GM21360 (cell line): ENCODE data around the gene IL24.
A peak's percentile ranks its signal among the peaks of the same experiment; 100 is the strongest.

ENCODE experiments used
- ATAC-seq: cut with Tn5 transposase; IDR thresholded peaks from one replicate; pipeline ENCODE4 v1.9.1; 2021; ENCODE audit warnings: mild to moderate bottlenecking, moderate library complexity; ENCODE audit not compliant: unreplicated experiment

Gene IL24

DNA sequence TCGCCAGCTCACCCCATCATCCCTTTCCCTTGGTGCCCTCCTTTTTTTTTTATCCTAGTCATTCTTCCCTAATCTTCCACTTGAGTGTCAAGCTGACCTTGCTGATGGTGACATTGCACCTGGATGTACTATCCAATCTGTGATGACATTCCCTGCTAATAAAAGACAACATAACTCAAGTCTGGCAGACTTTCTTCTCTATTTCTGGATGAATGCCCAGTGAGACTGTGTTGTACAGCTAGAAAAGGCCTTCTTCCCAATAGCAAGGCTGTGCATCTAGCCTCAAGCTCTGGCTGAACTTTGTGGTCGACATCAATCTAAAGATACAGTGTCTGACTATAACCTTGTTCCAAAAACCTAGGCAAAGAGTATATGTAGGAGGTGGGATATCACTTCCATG lies 6.4 kb downstream of the IL24 start:
- ATAC-seq = no peak

GRCh38 chr1:206904423-206905142 lies 7.3 kb downstream of the IL24 start:
- no peak for ATAC-seq

DNA sequence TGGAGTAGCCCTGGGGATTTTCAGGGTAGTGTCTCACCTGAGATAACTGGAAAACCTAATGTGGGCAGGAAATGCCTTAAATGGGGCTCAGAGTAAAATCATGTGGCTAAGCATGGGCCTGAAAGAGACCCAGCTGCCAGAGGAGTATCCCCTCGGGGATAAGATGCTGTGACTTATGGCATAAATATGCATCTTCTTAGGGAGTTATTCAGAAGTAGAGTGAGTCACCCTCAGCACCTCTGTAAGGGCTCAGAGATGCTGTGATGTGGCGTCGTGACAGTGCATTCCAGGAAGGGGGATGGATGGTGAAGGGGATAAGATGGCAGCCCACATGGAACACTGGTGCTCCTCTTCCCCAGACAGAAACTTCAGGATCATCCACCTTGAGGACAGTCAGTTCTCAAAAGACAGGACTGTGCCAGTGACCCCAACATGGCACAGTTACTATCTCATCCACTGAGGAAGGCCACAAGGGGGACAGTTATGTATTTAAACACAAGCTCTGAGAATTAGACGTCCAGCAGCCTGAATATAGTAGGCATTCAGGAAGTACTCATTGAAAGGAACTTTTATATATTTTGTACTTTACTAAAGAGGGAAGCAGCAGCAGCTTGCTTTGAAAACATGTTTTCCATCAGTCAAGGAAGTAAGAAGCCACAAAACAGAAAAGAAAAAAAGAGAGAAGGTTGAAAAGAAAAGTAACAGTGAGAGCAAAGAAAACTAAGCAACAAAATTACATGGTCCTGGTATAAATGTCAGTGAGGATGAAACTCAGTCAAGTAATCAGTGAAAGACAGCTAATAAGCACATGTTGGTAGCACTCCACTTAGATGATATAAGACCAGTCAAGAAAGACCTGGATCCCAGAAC lies 8.3 kb downstream of the IL24 start:
- ATAC-seq = no peak

- no peak for ATAC-seq
These were observed 10.2 kb downstream of the IL24 start for GRCh38 chr1:206907304-206907991.

DNA sequence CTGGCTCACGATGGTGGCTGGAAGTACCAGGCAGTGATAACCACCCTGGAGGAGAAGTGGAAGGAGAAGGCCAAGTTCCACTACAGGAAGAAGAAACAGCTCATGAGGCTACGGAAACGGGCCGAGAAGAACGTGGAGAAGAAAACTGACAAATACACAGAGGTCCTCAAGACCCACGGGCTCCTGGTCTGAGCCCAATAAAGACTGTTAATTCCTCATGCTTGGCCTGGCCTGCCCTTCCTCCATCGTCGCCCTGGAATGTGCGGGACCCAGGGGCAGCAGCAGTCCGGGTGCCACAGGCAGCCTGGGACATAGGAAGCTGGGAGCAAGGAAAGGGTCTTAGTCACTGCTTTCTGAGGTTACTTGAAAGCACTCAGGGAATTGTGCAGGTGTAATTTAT lies 10.8 kb downstream of the IL24 start:
- ATAC-seq = no peak

GRCh38 chr1:206909161-206909882 lies 12.1 kb downstream of the IL24 start:
- ATAC-seq = no peak

GRCh38 chr1:206909883-206910318 lies 12.7 kb downstream of the IL24 start:
- no peak for ATAC-seq

DNA sequence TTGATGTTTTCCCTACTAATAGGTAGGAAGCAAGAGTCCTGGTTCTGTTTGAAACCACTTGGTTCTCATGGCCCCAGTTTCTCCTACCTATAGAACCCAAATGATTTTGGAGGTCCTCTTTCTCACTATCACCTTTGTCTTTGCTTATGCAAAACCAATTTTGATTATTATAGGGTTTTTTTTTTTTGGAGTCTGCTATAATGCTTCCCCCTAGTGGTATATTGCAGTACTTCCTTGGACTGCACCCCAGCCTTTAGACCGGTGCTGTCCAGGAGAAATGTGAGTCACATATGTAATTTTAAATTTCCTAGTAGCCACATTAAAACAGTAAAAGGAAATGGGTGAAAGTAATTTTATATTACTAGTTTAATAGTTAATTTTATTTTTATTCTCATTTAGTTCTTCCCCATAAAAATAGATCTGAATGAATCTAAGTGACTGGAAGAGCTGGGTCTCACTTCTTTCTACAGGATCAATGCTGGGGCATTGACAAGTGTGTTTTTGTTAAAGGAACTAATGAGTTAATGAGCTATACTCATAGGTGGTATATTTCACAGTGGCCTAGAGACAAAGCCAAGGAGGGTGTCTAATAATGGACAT lies 13.9 kb downstream of the IL24 start:
- no peak for ATAC-seq

DNA sequence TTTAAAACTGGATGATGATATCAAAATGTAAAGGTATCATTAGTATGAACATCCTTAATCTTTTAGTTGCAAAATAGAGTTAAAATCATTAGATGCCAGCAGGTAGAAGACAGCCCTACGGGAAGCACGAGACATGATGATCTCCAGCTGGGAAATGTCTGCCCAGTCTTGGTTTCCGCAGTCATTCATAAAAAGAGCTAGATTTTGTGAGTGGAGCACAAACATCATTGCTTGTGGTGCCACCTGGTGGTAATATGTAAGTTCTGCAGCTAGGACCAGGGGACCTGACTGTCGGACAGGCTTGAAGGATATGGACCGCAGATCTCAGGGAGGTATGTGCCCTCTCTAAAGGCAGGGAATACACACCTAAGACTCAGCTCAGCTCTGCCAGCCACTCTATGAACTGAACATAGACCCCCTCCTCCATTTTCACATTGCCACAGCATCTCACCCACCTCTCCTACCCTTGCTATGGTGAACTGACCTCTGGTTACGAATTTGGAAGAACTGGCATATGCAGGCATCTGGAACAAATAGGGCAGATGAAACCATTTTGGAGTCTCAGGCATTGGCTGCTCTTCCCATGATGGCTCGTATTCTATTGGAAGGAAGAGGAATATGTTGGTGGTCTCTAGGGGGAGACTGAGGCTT lies 15.3 kb downstream of the IL24 start:
- ATAC-seq = no peak

DNA sequence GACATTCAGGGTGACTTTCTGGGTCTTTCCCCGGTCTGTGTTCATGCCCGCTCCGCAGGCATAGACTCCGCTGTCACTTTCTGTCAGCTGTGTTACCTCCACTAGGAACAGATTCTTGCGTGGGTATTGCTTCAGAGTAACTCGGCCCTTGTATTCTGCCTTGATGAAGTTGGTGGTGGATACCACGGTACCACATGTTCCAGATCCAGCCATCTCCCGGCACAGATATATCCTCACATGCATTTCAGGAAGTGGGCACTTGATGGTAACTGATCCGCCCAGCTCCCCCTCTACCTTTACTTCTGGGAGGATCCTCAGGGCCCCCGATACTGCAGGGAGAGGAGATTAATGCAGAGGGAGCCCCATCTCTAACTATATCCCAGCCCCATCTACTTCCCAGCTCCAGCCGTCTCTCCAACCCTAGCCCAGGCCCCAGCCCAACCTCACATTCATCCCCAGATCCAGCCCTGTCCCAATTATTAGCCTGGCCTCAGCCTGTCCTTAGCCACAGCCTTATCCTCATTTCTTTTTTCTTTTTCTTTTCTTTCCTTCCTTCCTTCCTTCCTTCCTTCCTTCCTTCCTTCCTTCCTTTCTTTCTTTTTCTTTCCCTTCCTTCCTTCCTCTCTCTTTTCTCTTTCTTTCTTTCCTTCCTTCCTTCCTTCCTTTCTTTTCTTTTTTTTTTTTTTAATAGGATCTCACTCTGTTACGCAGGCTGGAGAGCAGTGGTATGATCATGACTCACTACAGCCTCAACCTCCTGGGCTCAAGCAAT lies 16.7 kb downstream of the IL24 start:
- ATAC-seq = no peak

- ATAC-seq = no peak
These were observed 17.9 kb downstream of the IL24 start for GRCh38 chr1:206915030-206915735.

- ATAC-seq = no peak
These were observed 18.9 kb downstream of the IL24 start for GRCh38 chr1:206916000-206916709.

DNA sequence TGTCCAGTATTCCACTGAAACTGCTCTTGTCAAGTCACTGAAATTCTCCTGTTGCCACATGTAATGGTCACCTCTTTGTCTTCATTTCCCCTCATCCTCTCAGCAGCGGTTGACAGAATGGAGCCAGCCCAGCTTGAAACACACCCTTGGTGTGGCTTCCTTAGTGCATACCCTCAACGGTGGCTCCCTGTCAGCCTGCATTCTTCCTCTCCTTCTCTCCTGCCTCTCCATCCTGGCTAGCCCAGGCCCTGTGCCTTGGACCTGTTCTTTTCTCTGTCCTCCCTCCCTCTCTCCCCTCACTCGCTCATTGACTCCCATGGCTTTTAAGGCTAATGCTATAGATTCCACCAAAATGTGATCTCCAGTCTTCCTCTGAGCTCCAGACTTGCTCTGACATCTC lies 20.8 kb downstream of the IL24 start:
- no peak for ATAC-seq

- ATAC-seq = no peak
These were observed 24.6 kb downstream of the IL24 start, which contains the start of gene FCMR for GRCh38 chr1:206921772-206922265. TSS of gene FCMR (minus strand) at chr1:206921941. CDS start at chr1:206921854, 87 bp downstream.

DNA sequence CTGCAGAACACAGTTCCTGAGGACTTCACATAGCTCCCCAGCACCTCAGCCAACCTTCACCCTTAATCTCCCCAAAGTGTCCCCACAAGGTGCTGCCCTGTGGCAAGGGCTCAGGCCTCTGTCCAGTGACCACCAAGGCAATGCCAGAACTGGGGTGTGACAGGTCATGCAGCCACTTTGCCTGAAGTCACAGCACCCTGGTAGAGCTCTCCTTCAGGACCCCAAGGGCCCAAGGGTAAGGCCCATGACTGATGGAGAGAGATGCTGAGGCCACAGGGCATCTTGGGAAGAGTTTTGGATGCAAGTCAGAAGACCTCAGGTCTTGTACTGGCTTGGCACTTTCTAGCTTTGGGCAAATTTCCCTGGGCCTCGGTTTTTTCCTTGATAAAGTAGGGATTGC lies 25.3 kb downstream of the IL24 start:
- no peak for ATAC-seq

- peak; percentile 33 for ATAC-seq
These were observed 26.0 kb downstream of the IL24 start for GRCh38 chr1:206923009-206923960.
